Forelimb muscle (tissue), 1 donor: ENCODE data around the gene TMEM132E. TPM values are rescaled to one million over a fixed set of nuclear protein-coding genes. Genes with fewer than 3 reads are reported as not detected.
"Not testable (repeated sequence)": the region's sequence is repeated elsewhere in the genome, so short reads cannot be mapped to it uniquely, and the experiment has no call there.

Experiments
- DNase-seq: peaks from one replicate; pipeline ENCODE4 v3.0.0-alpha.2; 2013; ENCODE audit warnings: low read depth
- polyA plus RNA-seq: library from polyadenylated mRNA; unstranded; fragments of 120-200 nt; gene quantifications from one replicate; pipeline ENCODE4 v1.2.1, GENCODE V29; 2013; ENCODE audit not compliant: insufficient read length

The TMEM132E gene
- 0.22 TPM for polyA plus RNA-seq

GRCh38 chr17:34579017-34579946 lies at the start of gene TMEM132E:
TSS of gene TMEM132E (plus strand) at chr17:34579582. CDS start at chr17:34581077, 1,495 bp downstream.
- DNase-seq: peak; percentile 6

- no peak for DNase-seq
These were observed 48.5 kb upstream of the TMEM132E start for GRCh38 chr17:34530918-34531317.

GRCh38 chr17:34532281-34533065 lies 46.9 kb upstream of the TMEM132E start:
- no peak for DNase-seq

- no peak for DNase-seq
These were observed 45.4 kb upstream of the TMEM132E start for GRCh38 chr17:34533806-34534527.

- DNase-seq: no peak
These were observed 41.9 kb upstream of the TMEM132E start for GRCh38 chr17:34537445-34537844.

GRCh38 chr17:34538582-34538981 lies 40.8 kb upstream of the TMEM132E start:
- not testable (repeated sequence) for DNase-seq

GRCh38 chr17:34539881-34540280 lies 39.5 kb upstream of the TMEM132E start:
- no peak for DNase-seq

GRCh38 chr17:34542700-34543336 lies 36.6 kb upstream of the TMEM132E start:
- DNase-seq: no peak

- DNase-seq: no peak
These were observed 31.8 kb upstream of the TMEM132E start for GRCh38 chr17:34547453-34548063.

GRCh38 chr17:34549966-34550365 lies 29.4 kb upstream of the TMEM132E start:
- DNase-seq: no peak

GRCh38 chr17:34553907-34554306 lies 25.5 kb upstream of the TMEM132E start:
- DNase-seq: no peak

- peak; percentile 9 for DNase-seq
These were observed 23.0 kb upstream of the TMEM132E start for GRCh38 chr17:34556384-34556783.

GRCh38 chr17:34556931-34557330 lies 22.5 kb upstream of the TMEM132E start:
- no peak for DNase-seq

GRCh38 chr17:34561328-34561727 lies 18.1 kb upstream of the TMEM132E start:
- no peak for DNase-seq

- DNase-seq: no peak
These were observed 17.0 kb upstream of the TMEM132E start for GRCh38 chr17:34562387-34562786.

GRCh38 chr17:34565713-34566112 lies 13.7 kb upstream of the TMEM132E start:
- DNase-seq: no peak

GRCh38 chr17:34566201-34566600 lies 13.2 kb upstream of the TMEM132E start:
- DNase-seq: no peak

GRCh38 chr17:34566873-34567272 lies 12.5 kb upstream of the TMEM132E start:
- no peak for DNase-seq

GRCh38 chr17:34567691-34568465 lies 11.5 kb upstream of the TMEM132E start:
- no peak for DNase-seq

- no peak for DNase-seq
These were observed 10.4 kb upstream of the TMEM132E start for GRCh38 chr17:34568953-34569352.
